ENCODE measurements around the gene NCAPG2.
"Not testable (repeated sequence)": the region's sequence is repeated elsewhere in the genome, so short reads cannot be mapped to it uniquely, and the experiment has no call there.

Gene NCAPG2

GRCh38 chr7:158676906-158677305 is 27.7 kb downstream of the NCAPG2 start:
- FAIRE-seq (no peak), DNase-seq (ENCODE audit: insufficient read length, low spot score) (no peak)

DNA sequence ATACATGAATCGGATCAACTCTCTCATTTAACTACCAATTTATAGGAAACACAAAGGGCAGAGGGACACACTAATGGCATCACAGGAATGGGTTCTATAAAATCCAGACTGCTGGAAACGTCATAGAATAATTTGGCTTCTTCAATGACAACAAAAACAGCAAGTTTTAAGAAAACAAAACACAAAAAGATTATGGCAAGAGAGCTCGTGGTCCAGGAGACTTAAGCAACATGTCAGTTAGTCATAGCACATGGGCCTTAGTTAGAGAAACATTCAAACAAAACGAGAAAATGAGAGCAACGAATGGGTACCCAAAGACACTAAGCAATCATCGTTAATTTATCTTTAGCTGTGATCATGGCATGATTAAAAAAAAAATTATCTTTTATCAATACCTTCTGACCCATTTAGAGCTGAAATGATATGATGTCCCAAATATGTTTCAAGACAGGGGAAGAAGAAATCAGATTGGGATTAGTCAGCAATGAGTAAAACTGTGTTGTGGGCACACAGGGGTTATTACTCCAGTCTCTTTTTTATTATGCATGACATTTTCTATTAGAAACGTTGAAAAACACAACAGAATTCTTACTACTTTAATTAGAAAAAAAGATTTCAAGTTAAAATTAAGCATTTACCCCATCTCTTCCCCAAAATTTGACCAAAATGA is 28.3 kb downstream of the NCAPG2 start:
- no peak for DNase-seq (ENCODE audit: insufficient read length, low spot score)
- FAIRE-seq = no peak

- no peak for FAIRE-seq
- no peak for DNase-seq (ENCODE audit: insufficient read length, low spot score)
These were observed 31.6 kb downstream of the NCAPG2 start for GRCh38 chr7:158672975-158673374.

GRCh38 chr7:158668086-158668485 is 36.5 kb downstream of the NCAPG2 start:
- not testable (repeated sequence) for FAIRE-seq; DNase-seq (ENCODE audit: insufficient read length, low spot score)

GRCh38 chr7:158666966-158667678 is 37.5 kb downstream of the NCAPG2 start:
- DNase-seq (ENCODE audit: insufficient read length, low spot score); FAIRE-seq: not testable (repeated sequence)

DNA sequence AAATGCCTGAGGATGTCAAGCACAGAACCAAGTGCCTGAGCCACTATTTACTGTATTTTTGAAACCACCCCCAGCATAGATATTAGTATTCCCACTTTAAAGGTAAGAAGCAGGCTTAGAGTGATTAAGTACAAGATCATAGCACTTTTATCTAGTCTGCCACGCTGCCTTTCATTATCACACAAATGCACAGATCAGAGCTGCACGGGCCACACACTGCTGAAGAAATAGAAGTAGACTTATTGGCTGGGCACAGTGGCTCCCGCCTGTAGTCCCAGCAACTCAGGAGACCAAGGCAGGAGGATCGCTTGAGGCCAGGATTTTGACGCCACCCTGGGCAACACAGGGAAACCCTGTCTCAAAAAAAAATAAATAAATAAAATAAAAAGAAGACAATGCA is 38.2 kb downstream of the NCAPG2 start:
- DNase-seq (ENCODE audit: insufficient read length, low spot score) (no peak), FAIRE-seq (no peak)

GRCh38 chr7:158664406-158664805 is 40.2 kb downstream of the NCAPG2 start:
- DNase-seq (ENCODE audit: insufficient read length, low spot score) (no peak), FAIRE-seq (no peak)

DNA sequence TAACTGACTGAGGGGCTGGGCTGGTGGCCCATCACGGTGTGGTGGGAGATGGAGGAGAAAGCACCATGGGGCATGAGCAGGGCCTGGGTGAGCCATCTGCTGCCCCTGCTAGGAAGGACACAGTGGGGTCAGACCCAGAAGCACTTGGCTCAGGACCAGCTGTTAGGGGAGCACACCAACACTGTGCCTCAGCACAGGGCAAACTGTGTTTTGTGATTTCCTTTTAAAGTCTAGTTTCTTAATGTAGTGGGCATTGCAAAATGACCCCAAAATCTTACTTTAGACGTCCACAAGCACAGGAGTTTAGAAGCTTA is 41.2 kb downstream of the NCAPG2 start:
- DNase-seq (ENCODE audit: insufficient read length, low spot score) (no peak), FAIRE-seq (no peak)

DNA sequence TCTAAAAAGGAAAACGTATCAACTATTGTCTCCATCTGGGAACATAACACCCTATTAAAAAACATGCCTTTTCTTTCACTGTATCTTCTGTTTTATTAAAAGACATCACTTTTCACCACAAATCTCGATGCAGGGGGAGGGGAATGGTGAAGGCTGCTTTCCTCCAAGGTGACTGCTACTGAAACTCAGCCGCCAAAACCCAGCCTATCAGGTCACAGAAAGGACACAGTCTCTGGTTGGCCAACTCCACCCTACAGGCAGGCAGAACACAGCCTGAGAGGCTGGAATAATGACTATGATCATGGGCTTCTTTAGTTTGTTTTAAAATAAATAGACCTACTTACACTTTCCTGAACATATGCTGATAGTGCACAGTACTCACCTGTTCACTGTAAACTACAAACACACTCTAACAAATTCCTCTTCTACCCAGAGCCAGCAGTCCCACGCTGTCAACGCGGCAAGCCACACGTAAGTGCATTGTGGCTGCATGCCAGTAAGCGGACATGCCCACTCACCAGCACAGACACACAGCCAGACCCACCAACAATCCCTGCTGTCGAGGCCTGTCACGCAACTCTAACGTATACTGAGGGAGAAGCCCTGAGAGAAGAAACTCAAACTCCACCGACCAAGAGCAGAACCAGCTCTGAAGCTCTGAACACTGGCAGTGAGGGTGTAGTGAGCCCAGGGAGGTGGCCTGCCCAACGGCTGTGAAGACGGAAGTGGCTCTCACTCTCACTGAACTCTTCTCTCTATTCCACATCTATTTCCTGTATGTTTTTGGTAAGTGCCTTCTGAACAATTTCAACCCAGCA is 41.8 kb downstream of the NCAPG2 start:
- FAIRE-seq = no peak

GRCh38 chr7:158658475-158658874 is 46.1 kb downstream of the NCAPG2 start:
- FAIRE-seq = no peak
- no peak for DNase-seq (ENCODE audit: insufficient read length, low spot score)

More for the DNA sequence above, 41.8 kb downstream of the NCAPG2 start:
- no peak for DNase-seq (ENCODE audit: insufficient read length, low spot score)

GRCh38 chr7:158657189-158657746 is 47.3 kb downstream of the NCAPG2 start:
- no peak for FAIRE-seq

DNA sequence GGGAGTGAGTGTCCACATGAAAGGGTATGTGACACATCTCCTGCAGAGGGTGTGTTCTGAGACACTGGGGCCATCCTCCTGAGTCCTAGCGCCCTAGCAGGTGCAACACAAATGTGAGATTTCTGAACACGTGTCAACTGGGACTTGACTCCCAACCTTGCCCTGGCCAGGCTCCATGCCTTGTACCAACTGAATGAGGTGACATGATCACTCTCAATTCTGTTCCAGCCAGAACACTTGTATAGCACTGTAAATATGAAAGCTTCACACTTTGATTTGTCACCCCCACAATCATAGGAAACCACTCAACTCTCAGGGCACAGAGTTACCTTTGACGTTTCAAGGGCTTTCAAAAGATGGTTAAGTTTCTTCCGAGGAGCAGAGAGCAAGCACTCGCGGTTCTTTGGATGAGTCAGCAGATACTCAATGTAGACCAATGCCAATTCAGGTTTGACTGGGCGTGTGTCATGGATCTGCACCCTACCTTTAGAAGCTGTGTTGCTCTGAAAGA is 48.6 kb downstream of the NCAPG2 start:
- no peak for DNase-seq (ENCODE audit: insufficient read length, low spot score)
- FAIRE-seq = no peak

More at GRCh38 chr7:158657189-158657746, 47.3 kb downstream of the NCAPG2 start:
- DNase-seq (ENCODE audit: insufficient read length, low spot score) = no peak

GRCh38 chr7:158655507-158655906 is 49.1 kb downstream of the NCAPG2 start:
- DNase-seq (ENCODE audit: insufficient read length, low spot score) = no peak
- FAIRE-seq = no peak

GRCh38 chr7:158651968-158652565 is 52.5 kb downstream of the NCAPG2 start:
- no peak for FAIRE-seq
- DNase-seq (ENCODE audit: insufficient read length, low spot score) = no peak

DNA sequence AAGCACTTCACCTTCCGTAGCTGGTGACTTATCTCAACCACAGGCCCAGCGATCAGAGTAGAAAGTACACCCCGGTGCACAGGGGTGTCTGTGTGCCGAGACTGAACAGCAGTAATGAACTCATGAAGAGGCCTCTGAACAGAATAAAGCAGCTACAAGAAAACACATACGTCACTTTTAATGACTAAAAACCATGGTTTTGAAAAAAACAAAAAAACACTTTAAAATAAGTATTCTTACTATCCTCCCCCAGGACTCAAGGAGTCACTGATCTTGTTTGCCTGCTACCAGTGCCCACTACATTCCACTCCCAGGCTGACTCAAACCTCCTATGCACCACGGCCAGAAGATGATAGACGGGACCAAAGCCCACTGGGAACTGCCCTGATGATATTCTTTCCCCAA is 53.8 kb downstream of the NCAPG2 start:
- FAIRE-seq (no peak), DNase-seq (ENCODE audit: insufficient read length, low spot score) (peak; percentile 41)

DNA sequence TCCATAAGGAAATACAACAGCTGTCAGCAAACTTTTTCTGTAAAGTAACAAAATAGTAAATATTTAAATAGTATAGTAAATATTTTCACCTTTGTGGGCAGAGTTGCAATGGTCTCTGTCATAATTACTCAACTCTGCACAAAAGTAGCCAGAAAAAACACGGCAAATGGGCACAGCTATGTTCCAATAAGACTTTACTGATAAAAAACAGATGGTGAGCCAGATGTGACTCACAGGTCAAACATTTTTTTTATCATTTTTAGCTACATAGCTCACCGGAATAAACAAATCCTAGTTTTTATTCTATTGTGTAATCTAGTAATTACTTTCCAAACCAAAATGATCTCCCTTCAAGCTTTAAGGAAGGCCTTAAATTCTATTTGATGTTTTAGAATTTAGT is 55.3 kb downstream of the NCAPG2 start:
- FAIRE-seq (no peak), DNase-seq (ENCODE audit: insufficient read length, low spot score) (peak; percentile 44)

DNA sequence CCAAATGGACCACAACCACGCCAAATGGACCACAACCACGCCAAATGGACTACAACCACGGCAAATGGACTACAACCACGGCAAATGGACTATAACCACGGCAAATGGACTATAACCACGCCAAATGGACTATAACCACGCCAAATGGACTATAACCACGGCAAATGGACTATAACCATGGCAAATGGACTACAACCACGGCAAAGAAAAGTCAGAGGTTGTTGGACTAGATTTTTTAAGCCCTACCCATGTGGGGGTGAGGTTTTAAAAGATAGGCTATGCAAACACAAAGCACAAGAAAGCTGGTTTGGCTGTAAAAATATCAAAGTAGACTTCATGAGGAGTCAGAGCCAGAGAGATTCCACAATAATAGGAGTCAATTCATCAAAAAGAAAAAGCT is 55.8 kb downstream of the NCAPG2 start:
- DNase-seq (ENCODE audit: insufficient read length, low spot score) = no peak
- FAIRE-seq = peak; percentile 96

- DNase-seq (ENCODE audit: insufficient read length, low spot score) (no peak), FAIRE-seq (no peak)
These were observed 56.4 kb downstream of the NCAPG2 start for GRCh38 chr7:158648168-158648567.

DNA sequence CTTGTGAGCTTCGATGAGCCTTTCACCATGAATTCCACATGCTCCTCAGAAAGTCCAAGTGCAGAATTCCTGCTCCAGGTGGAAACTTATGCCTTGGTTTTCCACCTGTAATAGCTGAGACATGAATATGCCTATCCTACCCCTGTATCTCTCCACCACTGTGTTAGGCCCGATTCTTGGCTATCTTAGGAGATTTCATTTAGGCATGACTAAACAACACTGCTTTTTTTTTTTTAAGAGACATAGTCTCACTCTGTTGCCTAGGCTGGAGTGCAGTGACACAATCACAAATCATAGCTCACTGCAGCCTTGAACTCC is 57.2 kb downstream of the NCAPG2 start:
- DNase-seq (ENCODE audit: insufficient read length, low spot score) = no peak
- FAIRE-seq = no peak

DNA sequence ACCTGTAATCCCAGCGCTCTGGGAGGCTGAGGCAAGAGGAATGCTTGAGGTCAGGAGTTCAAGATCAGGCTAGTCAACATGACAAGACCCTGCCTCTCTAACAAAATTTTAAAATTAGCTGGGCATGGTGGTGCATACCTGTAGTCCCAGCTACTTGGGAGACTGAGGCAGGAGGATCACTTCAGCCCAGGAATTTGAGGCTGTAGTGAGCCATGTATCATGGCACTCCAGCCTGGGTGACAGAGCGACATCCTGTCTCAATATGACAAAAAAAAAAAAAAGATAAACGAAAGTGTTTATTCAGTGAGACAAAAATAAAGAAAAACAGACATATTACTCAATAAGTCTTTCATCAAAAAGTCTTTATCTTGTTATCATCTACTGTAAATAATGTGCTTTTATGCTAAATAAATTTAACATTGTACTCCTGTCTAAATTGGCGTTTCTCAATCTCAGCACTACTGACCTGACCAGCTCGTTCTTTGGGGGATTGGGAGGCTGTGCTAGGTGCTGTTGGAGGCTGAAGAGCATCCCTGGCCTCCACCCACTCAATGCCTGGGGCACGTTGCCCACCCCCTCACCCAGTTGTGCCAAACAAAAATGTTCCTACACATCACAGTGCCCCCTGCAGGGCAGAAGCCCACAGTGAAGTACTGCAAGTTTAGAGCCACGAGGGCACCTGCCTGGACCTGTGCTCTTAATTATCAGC is 57.7 kb downstream of the NCAPG2 start:
- DNase-seq (ENCODE audit: insufficient read length, low spot score) (no peak), FAIRE-seq (no peak)

All from HTR-8/SVneo (cell line).